Psoas muscle (tissue), 8 donors: ENCODE results near the gene SMYD1. TPM values are rescaled to one million over a fixed set of nuclear protein-coding genes. Genes with fewer than 3 reads are reported as not detected.

Experiments
- ATAC-seq, 4 donors: fragments of 200-7000 bp; cut with Tn5 transposase; one replicate each; pipeline ENCODE4 v1.9.1; 2020; ENCODE audit warnings: moderate library complexity in 3 of 4, mild to moderate bottlenecking in 2 of 4
- DNase-seq, 2 donors: peaks; one replicate each; pipeline ENCODE4 v3.0.0-alpha.2; 2020
- H3K27ac ChIP-seq: fragments of 200-600 bp; one replicate; pipeline ENCODE4 v1.8.0; 2022
- H3K27me3 ChIP-seq, 3 donors: fragments of 200-600 bp in 1 of 3; one replicate each; pipeline versions ENCODE4 v1.6.1 to v1.8.0; 2013 to 2022; ENCODE audit warnings: low read length in 2 of 3, mild to moderate bottlenecking in 2 of 3, moderate library complexity in 1 of 3; ENCODE audit not compliant: insufficient read depth in 3 of 3
- H3K36me3 ChIP-seq, 2 donors: fragments of 200-600 bp in 1 of 2; one replicate each; pipeline versions ENCODE4 v1.6.1 to v1.8.0; 2013 to 2022; ENCODE audit warnings: low read depth in 1 of 2, mild to moderate bottlenecking in 1 of 2, moderate library complexity in 1 of 2; ENCODE audit not compliant: insufficient read depth in 1 of 2
- H3K4me1 ChIP-seq: fragments of 200-600 bp; one replicate; pipeline ENCODE4 v1.8.0; 2022
- H3K4me3 ChIP-seq: fragments of 200-600 bp; one replicate; pipeline ENCODE4 v1.8.0; 2022; ENCODE audit warnings: mild to moderate bottlenecking
- H3K9me3 ChIP-seq: fragments of 200-600 bp; one replicate; pipeline ENCODE4 v1.8.0; 2022
- CTCF ChIP-seq: fragments of 200-600 bp; IDR thresholded peaks from one replicate; pipeline ENCODE4 v1.8.0; 2022; ENCODE audit warnings: antibody characterized with exemption
- WGBS, 3 donors: extraction: QIAGEN DNeasy Blood & Tissue Kit; methylation state at CpG; one replicate each; pipeline versions ENCODE4 v1.1.6 to v1.1.7; 2013; 5-methylcytosine and 5-hydroxymethylcytosine counted together
- intact Hi-C, 2 donors: fragments of 100-400 bp; cut with DNase I; formaldehyde crosslinking; loops; one replicate each; pipeline versions ENCODE4 v1.11.0 to v1.14.2; 2022
- polyA plus RNA-seq, 3 donors: library from polyadenylated mRNA; stranded (reverse); fragments of 200-250 nt; gene quantifications; one replicate each; pipeline ENCODE4 v1.2.3, GENCODE V29; 2013
- total RNA-seq, 4 donors: library from RNA; stranded (reverse); fragmentation: NEBNext Ultra II Directional in 2 of 4; extraction: Animal tissue kit (Norgen Biotek cat#: 25700) in 2 of 4; gene quantifications; one replicate each; pipeline versions ENCODE4 v1.2.1 to v1.2.4, GENCODE V29; 2021 to 2023
- donor health status: healthy with polysubstance abuse.
- donor health status: DM: no; HTN: no; CAD: no; lungs with moderate emphysema.
- donor health status: Bipolar disorder and iron deficiency.
- donor health status: healthy.
- donor health status: DM: yes; HTN: yes; CAD: no.
- donor health status: DM: no; HTN: no; CAD: no.
- donor health status: DM: no; HTN: no; CAD: no.
- donor health status: DM: yes; HTN: yes; CAD: no.

The SMYD1 gene
- total and polyA plus RNA-seq, 7 donors, result 8.0 to 325 (median 143) TPM

GRCh38 chr2:88088999-88089398 is 21.4 kb downstream of the SMYD1 start:
- ATAC-seq (no peak), DNase-seq (no peak)
- Histone ChIP-seq H3K27ac (peak overlapping the region; percentile 37), H3K27me3 (no peaks in the 10 kb centered on the region), H3K4me1 (peaks cover 6% of the 10 kb centered on the region), H3K4me3 (no peak overlapping the region), H3K9me3 (no peaks in the 10 kb centered on the region), H3K36me3 (peaks cover 4 to 96% of the 10 kb centered on the region in 2 donors)
- intact Hi-C loops, result no loop called here
- no peak for TF ChIP-seq CTCF
- WGBS, 3 donors, result 92 to 100% (median 100%) methylated on average over 2 of the region's 2 CpGs

GRCh38 chr2:88090446-88091283 is 23.0 kb downstream of the SMYD1 start:
- WGBS, 3 donors, result 68 to 70% (median 70%) methylated on average over 8 of the region's 8 CpGs
- DNase-seq, result no peak
- peaks cover 4 to 95% of the 10 kb centered on the region in 2 donors for H3K36me3 ChIP-seq
- no peaks in the 10 kb centered on the region for H3K9me3 ChIP-seq
- ATAC-seq, result no peak
- no peak overlapping the region for H3K4me3 ChIP-seq
- H3K27ac ChIP-seq, result peak overlapping the region; percentile 7
- no peaks in the 10 kb centered on the region for H3K27me3 ChIP-seq
- H3K4me1 ChIP-seq, result peaks cover 6% of the 10 kb centered on the region
- intact Hi-C loops, result no loop called here
- TF ChIP-seq CTCF, result no peak

- TF ChIP-seq CTCF, result no peak
- Histone ChIP-seq H3K36me3 (peaks cover 6 to 98% of the 10 kb centered on the region in 2 donors), H3K4me1 (peaks cover 6% of the 10 kb centered on the region), H3K27me3 (no peaks in the 10 kb centered on the region), H3K4me3 (no peak overlapping the region), H3K27ac (no peak overlapping the region), H3K9me3 (no peaks in the 10 kb centered on the region)
- DNase-seq, result no peak
- no peak for ATAC-seq
- intact Hi-C loops, result no loop called here
- 35 to 77% (median 63%) methylated on average over 3 of the region's 3 CpGs for WGBS, 3 donors
These were observed 24.3 kb downstream of the SMYD1 start for GRCh38 chr2:88091943-88092342.

DNA sequence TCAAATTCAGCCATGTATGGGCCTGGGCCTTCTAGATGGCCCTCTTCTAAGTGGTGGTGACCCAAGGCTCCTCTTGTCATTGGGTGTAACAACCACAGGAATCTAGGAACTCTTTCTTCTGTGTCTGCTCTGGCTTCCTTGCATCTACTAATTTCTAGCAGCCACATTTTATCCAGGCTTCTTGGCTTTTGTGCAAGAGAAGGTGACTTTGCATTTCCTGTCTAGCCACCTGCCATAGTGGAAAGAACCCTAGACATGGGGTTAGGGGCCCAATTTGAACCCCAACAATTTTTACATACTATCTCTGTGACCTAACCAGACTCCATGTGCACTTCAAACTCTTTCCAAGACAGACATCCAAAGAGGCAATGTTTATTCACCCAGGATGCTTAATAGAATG is 25.1 kb downstream of the SMYD1 start:
- peaks cover 6 to 98% of the 10 kb centered on the region in 2 donors for H3K36me3 ChIP-seq
- H3K4me3 ChIP-seq, result no peak overlapping the region
- peak overlapping the region; percentile 24 for H3K27ac ChIP-seq
- DNase-seq (no peak), ATAC-seq (no peak)
- TF ChIP-seq CTCF, result no peak
- H3K4me1 ChIP-seq, result peaks cover 6% of the 10 kb centered on the region
- H3K27me3 ChIP-seq, result no peaks in the 10 kb centered on the region
- no peaks in the 10 kb centered on the region for H3K9me3 ChIP-seq
- intact Hi-C loops, result no loop called here
